H1 (cell line): Measurements from ENCODE around the gene LAMB1.

ENCODE experiments used
- CHD2 ChIP-seq: IDR thresholded peaks from 2 replicates; pipeline ENCODE4 v1.6.1; 2012; ENCODE audit warnings: low read length, improper control_type of control experiment
- EZH2 ChIP-seq: fragments of 200-600 bp; sonication (generic); IDR thresholded peaks from 2 replicates; pipeline ENCODE4 v1.7.1; 2012; ENCODE audit warnings: low read depth, mild to moderate bottlenecking, moderate library complexity, low read length, inconsistent platforms; ENCODE audit not compliant: severe bottlenecking
- FOSL1 ChIP-seq: IDR thresholded peaks from 2 replicates; pipeline ENCODE4 v1.6.1; 2011; ENCODE audit warnings: mild to moderate bottlenecking, low read depth, low read length, moderate library complexity; ENCODE audit not compliant: insufficient read depth
- MAFK ChIP-seq: IDR thresholded peaks from 2 replicates; pipeline ENCODE4 v1.6.1; 2012; ENCODE audit warnings: low read depth, mild to moderate bottlenecking, improper control_type of control experiment, low read length
- PHF8 ChIP-seq: fragments of 200-600 bp; sonication (generic); conservative IDR thresholded peaks from 2 replicates; pipeline ENCODE4 v1.7.1; 2012; ENCODE audit warnings: low read depth, mild to moderate bottlenecking, inconsistent platforms, low read length, moderate library complexity
- POLR2A ChIP-seq, 2 experiments: IDR thresholded peaks; 1 replicate in 1 of 2; 2 replicates in 1 of 2; pipeline ENCODE4 v1.6.1; 2011; ENCODE audit warnings: low read depth in 2 of 2, low read length in 2 of 2, mild to moderate bottlenecking in 2 of 2; ENCODE audit errors: control extremely low read depth in 1 of 2
- POLR2AphosphoS5 ChIP-seq: IDR thresholded peaks from 2 replicates; pipeline ENCODE4 v1.6.1; 2011; ENCODE audit warnings: low read depth, low read length
- RAD21 ChIP-seq, 2 experiments: IDR thresholded peaks in 1 of 2; conservative IDR thresholded peaks in 1 of 2; 2 replicates each; pipeline ENCODE4 v1.6.1; 2011; ENCODE audit warnings: low read depth in 2 of 2, low read length in 2 of 2, improper control_type of control experiment in 1 of 2, inconsistent platforms in 1 of 2, mild to moderate bottlenecking in 1 of 2, moderate library complexity in 1 of 2
- SUZ12 ChIP-seq: fragments of 200-600 bp; sonication (generic); IDR thresholded peaks from 2 replicates; pipeline ENCODE4 v1.6.1; 2012; ENCODE audit warnings: mild to moderate bottlenecking, inconsistent platforms, low read length, moderate library complexity, mixed read lengths
- TEAD4 ChIP-seq: IDR thresholded peaks from 2 replicates; pipeline ENCODE4 v1.6.1; 2012; ENCODE audit warnings: low read depth, low read length, inconsistent platforms, mixed read lengths
- TF ChIP-seq, protein P1 (sequence below), 3 experiments: IDR thresholded peaks; 1 replicate in 2 of 3; 2 replicates in 1 of 3; pipeline versions ENCODE4 v1.5.1 to v1.6.1; 2011; ENCODE audit warnings: low read length in 3 of 3, mild to moderate bottlenecking in 3 of 3, inconsistent platforms in 2 of 3, low read depth in 1 of 3, moderate library complexity in 1 of 3; ENCODE audit not compliant: insufficient read depth in 1 of 3; ENCODE audit errors: control extremely low read depth in 1 of 3
- TF ChIP-seq, protein P2 (sequence below): IDR thresholded peaks from 2 replicates; pipeline ENCODE4 v1.6.1; 2012; ENCODE audit warnings: inconsistent platforms

DNA sequence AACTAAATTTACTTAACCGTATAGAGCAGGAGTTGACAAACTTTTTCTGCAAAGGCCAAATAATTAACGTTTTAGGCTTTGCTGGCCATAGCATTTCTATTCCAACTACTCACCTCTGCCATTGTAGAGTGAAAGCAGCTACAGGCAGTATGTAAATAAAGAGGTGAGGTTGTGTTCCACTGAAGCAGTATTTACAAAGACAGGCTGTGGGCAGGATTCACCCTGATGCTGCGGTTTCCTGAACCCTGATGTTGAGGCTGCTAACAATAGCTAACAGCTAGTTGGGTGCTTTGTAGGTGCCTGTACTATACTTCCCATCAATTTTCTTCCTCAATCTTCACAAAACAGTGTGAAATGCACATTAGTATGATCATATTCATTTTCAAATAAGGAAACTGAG lies 47.0 kb upstream of the LAMB1 start:
- TF ChIP-seq, protein P1, sequence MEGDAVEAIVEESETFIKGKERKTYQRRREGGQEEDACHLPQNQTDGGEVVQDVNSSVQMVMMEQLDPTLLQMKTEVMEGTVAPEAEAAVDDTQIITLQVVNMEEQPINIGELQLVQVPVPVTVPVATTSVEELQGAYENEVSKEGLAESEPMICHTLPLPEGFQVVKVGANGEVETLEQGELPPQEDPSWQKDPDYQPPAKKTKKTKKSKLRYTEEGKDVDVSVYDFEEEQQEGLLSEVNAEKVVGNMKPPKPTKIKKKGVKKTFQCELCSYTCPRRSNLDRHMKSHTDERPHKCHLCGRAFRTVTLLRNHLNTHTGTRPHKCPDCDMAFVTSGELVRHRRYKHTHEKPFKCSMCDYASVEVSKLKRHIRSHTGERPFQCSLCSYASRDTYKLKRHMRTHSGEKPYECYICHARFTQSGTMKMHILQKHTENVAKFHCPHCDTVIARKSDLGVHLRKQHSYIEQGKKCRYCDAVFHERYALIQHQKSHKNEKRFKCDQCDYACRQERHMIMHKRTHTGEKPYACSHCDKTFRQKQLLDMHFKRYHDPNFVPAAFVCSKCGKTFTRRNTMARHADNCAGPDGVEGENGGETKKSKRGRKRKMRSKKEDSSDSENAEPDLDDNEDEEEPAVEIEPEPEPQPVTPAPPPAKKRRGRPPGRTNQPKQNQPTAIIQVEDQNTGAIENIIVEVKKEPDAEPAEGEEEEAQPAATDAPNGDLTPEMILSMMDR (IDR thresholded peaks at IDR 0.05; ENCODE audit: control extremely low read depth in 1 of 3, insufficient read depth in 1 of 3, low read depth in 1 of 3, low read length in 3 of 3), result no peak
- TF ChIP-seq POLR2A (IDR thresholded peaks at IDR 0.05; ENCODE audit: control extremely low read depth in 1 of 2, low read depth in 2 of 2, low read length in 2 of 2), result no peak
- no peak for TF ChIP-seq TEAD4
- no peak for TF ChIP-seq PHF8
- TF ChIP-seq MAFK, result no peak
- TF ChIP-seq SUZ12, result no peak
- TF ChIP-seq CHD2, result no peak
- no peak for TF ChIP-seq POLR2AphosphoS5
- TF ChIP-seq FOSL1, result no peak
- no peak for TF ChIP-seq RAD21 (IDR thresholded peaks at IDR 0.05 in 1 of 2, conservative IDR thresholded peaks at IDR 0.05 in 1 of 2; ENCODE audit: low read depth in 2 of 2, low read length in 2 of 2)
- TF ChIP-seq, protein P2, sequence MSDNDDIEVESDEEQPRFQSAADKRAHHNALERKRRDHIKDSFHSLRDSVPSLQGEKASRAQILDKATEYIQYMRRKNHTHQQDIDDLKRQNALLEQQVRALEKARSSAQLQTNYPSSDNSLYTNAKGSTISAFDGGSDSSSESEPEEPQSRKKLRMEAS, result no peak
- no peak for TF ChIP-seq EZH2
